NB4 (cell line): Measurements from ENCODE around the gene VAV2.

Source experiments
- CTCF ChIP-seq: IDR thresholded peaks from one replicate; pipeline ENCODE4 v1.5.1; 2012; ENCODE audit warnings: low read depth, low read length
- MAX ChIP-seq: IDR thresholded peaks from 2 replicates; pipeline ENCODE4 v1.6.1; 2011; ENCODE audit warnings: low read depth, low read length
- MYC ChIP-seq: IDR thresholded peaks from 2 replicates; pipeline ENCODE4 v1.6.1; 2011; ENCODE audit warnings: low read depth, low read length
- POLR2A ChIP-seq: IDR thresholded peaks from 2 replicates; pipeline ENCODE4 v1.6.1; 2011; ENCODE audit warnings: mild to moderate bottlenecking; ENCODE audit not compliant: insufficient read length; ENCODE audit errors: extremely low read depth

- TF ChIP-seq POLR2A, result no peak
- TF ChIP-seq CTCF, result no peak
- no peak for TF ChIP-seq MAX
- no peak for TF ChIP-seq MYC
These were observed 12.8 kb upstream of the VAV2 start for GRCh38 chr9:134004881-134005280.
